Ascending aorta (tissue), 2 donors: ENCODE measurements around the gene FGD2. TPM values are rescaled to one million over a fixed set of nuclear protein-coding genes. Genes with fewer than 3 reads are reported as not detected.
"Not testable (repeated sequence)": the region's sequence is repeated elsewhere in the genome, so short reads cannot be mapped to it uniquely, and the experiment has no call there.

Experiments
- DNase-seq, 2 donors: peaks; one replicate each; pipeline ENCODE4 v3.0.0-alpha.2; 2019; ENCODE audit warnings: low spot score in 2 of 2
- H3K27ac ChIP-seq, 2 donors: fragments of 200-600 bp; sonication (generic); one replicate each; pipeline ENCODE4 v1.5.1; 2016 to 2017; ENCODE audit warnings: mild to moderate bottlenecking in 1 of 2
- H3K27me3 ChIP-seq: fragments of 200-600 bp; sonication (generic); one replicate; pipeline ENCODE4 v1.5.1; 2017
- H3K36me3 ChIP-seq, 2 donors: fragments of 200-600 bp; sonication (generic); one replicate each; pipeline ENCODE4 v1.5.1; 2016
- H3K4me1 ChIP-seq, 2 donors: fragments of 200-600 bp; sonication (generic); one replicate each; pipeline ENCODE4 v1.5.1; 2016 to 2017; ENCODE audit warnings: mild to moderate bottlenecking in 1 of 2
- H3K4me3 ChIP-seq, 2 donors: fragments of 200-600 bp; sonication (generic); one replicate each; pipeline ENCODE4 v1.5.1; 2016 to 2017; ENCODE audit warnings: mild to moderate bottlenecking in 1 of 2
- H3K9me3 ChIP-seq, 2 donors: fragments of 200-600 bp; sonication (generic); one replicate each; pipeline ENCODE4 v1.5.1; 2016
- CTCF ChIP-seq, 3 experiments: fragments of 200-600 bp in 2 of 3; fragments of 450-650 bp in 1 of 3; sonication (generic) in 2 of 3; IDR thresholded peaks; one replicate each; pipeline ENCODE4 v1.5.1; 2016 to 2019; ENCODE audit warnings: antibody characterized with exemption in 3 of 3, mild to moderate bottlenecking in 1 of 3, moderate library complexity in 1 of 3
- intact Hi-C: fragments of 100-400 bp; cut with DNase I; formaldehyde crosslinking; loops from one replicate; pipeline ENCODE4 v1.15.1; 2023
- total RNA-seq: library from RNA; depleted of rRNA; stranded (reverse); fragments of >200 nt; gene quantifications from one replicate; pipeline ENCODE4 v1.1.0, GENCODE V29; 2016

FGD2 gene
- total RNA-seq, 1 donor from 2014 or later, result 49.4 TPM

GRCh38 chr6:37056439-37057127 lies 51.1 kb downstream of the FGD2 start:
- H3K27me3 ChIP-seq, result no peaks in the 10 kb centered on the region
- no peaks in the 10 kb centered on the region for H3K36me3 ChIP-seq
- intact Hi-C loops, result no loop called here
- H3K4me3 ChIP-seq, result no peak overlapping the region
- peaks cover 3 to 10% of the 10 kb centered on the region in 2 donors for H3K4me1 ChIP-seq
- no peak for DNase-seq
- H3K9me3 ChIP-seq, result no peaks in the 10 kb centered on the region
- TF ChIP-seq CTCF (IDR thresholded peaks at IDR 0.05), result no peak
- no peak overlapping the region for H3K27ac ChIP-seq

- Histone ChIP-seq H3K36me3 (no peaks in the 10 kb centered on the region), H3K4me3 (no peak overlapping the region), H3K9me3 (no peaks in the 10 kb centered on the region), H3K27ac (no peak overlapping the region), H3K4me1 (peaks cover 3 to 10% of the 10 kb centered on the region in 2 donors), H3K27me3 (no peaks in the 10 kb centered on the region)
- TF ChIP-seq CTCF (IDR thresholded peaks at IDR 0.05), result no peak
- intact Hi-C loops, result no loop called here
- no peak for DNase-seq
Measured at GRCh38 chr6:37057128-37057471, 51.6 kb downstream of the FGD2 start.

GRCh38 chr6:37057678-37058077 lies 52.2 kb downstream of the FGD2 start:
- H3K27ac ChIP-seq, result no peak overlapping the region
- intact Hi-C loops, result no loop called here
- DNase-seq, result no peak

GRCh38 chr6:37058084-37058586 lies 52.7 kb downstream of the FGD2 start:
- intact Hi-C loops, result no loop called here
- DNase-seq, result no peak
- no peak for TF ChIP-seq CTCF (IDR thresholded peaks at IDR 0.05)
- H3K4me1 ChIP-seq, result peaks cover 3 to 10% of the 10 kb centered on the region in 2 donors
- H3K9me3 ChIP-seq, result no peaks in the 10 kb centered on the region
- no peak overlapping the region for H3K4me3 ChIP-seq
- no peak overlapping the region for H3K27ac ChIP-seq
- H3K36me3 ChIP-seq, result no peaks in the 10 kb centered on the region
- H3K27me3 ChIP-seq, result no peaks in the 10 kb centered on the region

More at GRCh38 chr6:37057678-37058077, 52.2 kb downstream of the FGD2 start:
- no peaks in the 10 kb centered on the region for H3K27me3 ChIP-seq
- no peak overlapping the region for H3K4me3 ChIP-seq
- peaks cover 3 to 10% of the 10 kb centered on the region in 2 donors for H3K4me1 ChIP-seq
- H3K36me3 ChIP-seq, result no peaks in the 10 kb centered on the region
- no peak for TF ChIP-seq CTCF (IDR thresholded peaks at IDR 0.05)
- no peaks in the 10 kb centered on the region for H3K9me3 ChIP-seq

- DNase-seq, intact Hi-C loops, H3K4me3 ChIP-seq, H3K27me3 ChIP-seq, H3K9me3 ChIP-seq, H3K27ac ChIP-seq, H3K36me3 ChIP-seq: not testable (repeated sequence)
- H3K4me1 ChIP-seq, result peaks cover 3 to 10% of the 10 kb centered on the region in 2 donors
Measured at GRCh38 chr6:37058984-37059343, 53.5 kb downstream of the FGD2 start.

GRCh38 chr6:37059344-37060194 lies 54.1 kb downstream of the FGD2 start:
- Histone ChIP-seq H3K36me3 (no peaks in the 10 kb centered on the region), H3K4me1 (peaks cover 3 to 10% of the 10 kb centered on the region in 2 donors), H3K27ac (peak overlapping the region; percentile 34 to 46), H3K27me3 (no peaks in the 10 kb centered on the region), H3K9me3 (no peaks in the 10 kb centered on the region), H3K4me3 (no peak overlapping the region)
- intact Hi-C loops, result no loop called here
- peak in 1 of 2 donors; percentile 79 for DNase-seq
- peak; percentile 26 to 46 (median 30) for TF ChIP-seq CTCF (IDR thresholded peaks at IDR 0.05)
